ENCODE measurements around the gene DCHS2.

The DCHS2 gene

GRCh38 chr4:154211506-154211905, 280.1 kb downstream of the DCHS2 start:
- DNase-seq (ENCODE audit: low read depth in 2 of 2) = no peak

DNA sequence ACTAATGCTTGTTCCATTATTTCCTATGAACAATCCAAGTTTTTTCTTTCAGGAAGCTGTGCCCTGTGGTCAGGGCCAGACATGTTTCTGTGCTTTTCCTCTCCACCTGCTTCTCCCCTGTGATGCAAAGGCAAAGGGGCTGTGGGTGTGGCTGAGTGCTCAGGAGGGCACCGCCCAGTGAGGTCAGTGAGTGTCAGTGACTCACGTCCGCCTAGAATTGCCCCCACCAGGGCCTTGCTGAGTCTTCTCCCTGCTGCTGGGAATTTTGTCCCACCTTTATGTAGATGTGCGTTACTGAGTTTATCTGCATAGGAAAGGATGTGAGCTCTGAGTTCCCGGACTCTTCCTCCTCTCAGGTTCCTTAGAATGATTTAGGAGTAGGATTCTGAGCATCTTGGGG, 283.2 kb downstream of the DCHS2 start:
- no peak for DNase-seq (ENCODE audit: low read depth in 2 of 2)

GRCh38 chr4:154205471-154205870, 286.1 kb downstream of the DCHS2 start:
- DNase-seq (ENCODE audit: low read depth in 2 of 2) = no peak

- no peak for DNase-seq (ENCODE audit: low read depth in 2 of 2)
These were observed 296.9 kb downstream of the DCHS2 start for GRCh38 chr4:154194649-154195048.

- DNase-seq (ENCODE audit: low read depth in 2 of 2) = no peak
These were observed 299.0 kb downstream of the DCHS2 start for GRCh38 chr4:154192585-154192984.

GRCh38 chr4:154189346-154189745, 302.3 kb downstream of the DCHS2 start:
- DNase-seq (ENCODE audit: low read depth in 2 of 2) = no peak

- DNase-seq (ENCODE audit: low read depth in 2 of 2) = no peak
These were observed 304.7 kb downstream of the DCHS2 start for GRCh38 chr4:154186888-154187287.

GRCh38 chr4:154186035-154186434, 305.6 kb downstream of the DCHS2 start:
- no peak for DNase-seq (ENCODE audit: low read depth in 2 of 2)

DNA sequence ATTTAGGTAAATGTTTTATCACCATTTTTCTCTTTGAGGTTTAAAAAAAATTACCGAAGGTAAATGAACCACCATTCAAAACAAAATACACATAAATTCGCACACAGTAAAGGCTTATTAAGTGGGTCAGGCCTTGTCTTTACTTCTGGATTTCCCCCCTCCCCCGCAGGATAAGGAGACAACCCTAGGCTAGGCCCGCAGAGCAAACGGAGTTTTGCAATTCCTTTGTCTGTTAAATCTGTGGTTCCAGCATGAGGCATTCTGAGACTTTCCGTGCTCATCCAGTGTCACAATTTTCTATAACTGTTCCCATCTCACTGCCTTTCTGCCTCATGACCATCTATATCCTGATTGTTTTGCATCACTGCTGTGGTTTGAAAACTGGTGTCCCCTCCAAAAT, 307.4 kb downstream of the DCHS2 start:
- no peak for DNase-seq (ENCODE audit: low read depth in 2 of 2)

GRCh38 chr4:154183264-154183663, 308.3 kb downstream of the DCHS2 start:
- no peak for DNase-seq (ENCODE audit: low read depth in 2 of 2)

Data from stimulated activated CD8-positive, alpha-beta memory T cell treated with anti-CD3 and anti-CD28 coated beads, Interleukin-15, amount 100 ng/mL, for 4 hours (primary cell).